Measurements from ENCODE around the gene NAPA.

Gene NAPA

GRCh38 chr19:47542030-47542475 is 27.2 kb upstream of the NAPA start:
- Histone ChIP-seq H3K9ac (ENCODE audit: low read depth, low read length) (no peak overlapping the region), H3K4me3 (ENCODE audit: low read depth, low read length) (no peak overlapping the region), H3K9me3 (ENCODE audit: control insufficient read depth, insufficient read depth, low read length) (no peaks in the 10 kb centered on the region), H3K27ac (ENCODE audit: low read depth, low read length) (no peak overlapping the region), H3K27me3 (ENCODE audit: control insufficient read depth, insufficient read depth, low read length) (no peaks in the 10 kb centered on the region), H3K36me3 (ENCODE audit: control insufficient read depth, insufficient read depth, low read length) (no peaks in the 10 kb centered on the region), H3K4me1 (ENCODE audit: control insufficient read depth, insufficient read depth, low read length) (no peaks in the 10 kb centered on the region)

- no peaks in the 10 kb centered on the region for H3K36me3 ChIP-seq (ENCODE audit: control insufficient read depth, insufficient read depth, low read length)
- H3K4me1 ChIP-seq (ENCODE audit: control insufficient read depth, insufficient read depth, low read length), result no peaks in the 10 kb centered on the region
- H3K9ac ChIP-seq (ENCODE audit: low read depth, low read length), result no peak overlapping the region
- no peak overlapping the region for H3K4me3 ChIP-seq (ENCODE audit: low read depth, low read length)
- no peaks in the 10 kb centered on the region for H3K27me3 ChIP-seq (ENCODE audit: control insufficient read depth, insufficient read depth, low read length)
- H3K9me3 ChIP-seq (ENCODE audit: control insufficient read depth, insufficient read depth, low read length), result no peaks in the 10 kb centered on the region
- H3K27ac ChIP-seq (ENCODE audit: low read depth, low read length), result no peak overlapping the region
Observed at GRCh38 chr19:47541518-47541917, 26.7 kb upstream of the NAPA start.

- Histone ChIP-seq H3K27ac (ENCODE audit: low read depth, low read length) (no peak overlapping the region), H3K36me3 (ENCODE audit: control insufficient read depth, insufficient read depth, low read length) (no peaks in the 10 kb centered on the region), H3K9ac (ENCODE audit: low read depth, low read length) (no peak overlapping the region), H3K9me3 (ENCODE audit: control insufficient read depth, insufficient read depth, low read length) (no peaks in the 10 kb centered on the region), H3K27me3 (ENCODE audit: control insufficient read depth, insufficient read depth, low read length) (no peaks in the 10 kb centered on the region), H3K4me3 (ENCODE audit: low read depth, low read length) (no peak overlapping the region), H3K4me1 (ENCODE audit: control insufficient read depth, insufficient read depth, low read length) (no peaks in the 10 kb centered on the region)
Observed at GRCh38 chr19:47540748-47541147, 25.9 kb upstream of the NAPA start.

GRCh38 chr19:47539747-47540311 is 25.0 kb upstream of the NAPA start:
- no peaks in the 10 kb centered on the region for H3K9me3 ChIP-seq (ENCODE audit: control insufficient read depth, insufficient read depth, low read length)
- no peak overlapping the region for H3K27ac ChIP-seq (ENCODE audit: low read depth, low read length)
- H3K9ac ChIP-seq (ENCODE audit: low read depth, low read length), result no peak overlapping the region
- no peak overlapping the region for H3K4me3 ChIP-seq (ENCODE audit: low read depth, low read length)
- no peaks in the 10 kb centered on the region for H3K4me1 ChIP-seq (ENCODE audit: control insufficient read depth, insufficient read depth, low read length)
- H3K27me3 ChIP-seq (ENCODE audit: control insufficient read depth, insufficient read depth, low read length), result no peaks in the 10 kb centered on the region
- H3K36me3 ChIP-seq (ENCODE audit: control insufficient read depth, insufficient read depth, low read length), result no peaks in the 10 kb centered on the region

- no peaks in the 10 kb centered on the region for H3K9me3 ChIP-seq (ENCODE audit: control insufficient read depth, insufficient read depth, low read length)
- no peak overlapping the region for H3K9ac ChIP-seq (ENCODE audit: low read depth, low read length)
- no peaks in the 10 kb centered on the region for H3K36me3 ChIP-seq (ENCODE audit: control insufficient read depth, insufficient read depth, low read length)
- H3K27me3 ChIP-seq (ENCODE audit: control insufficient read depth, insufficient read depth, low read length), result no peaks in the 10 kb centered on the region
- H3K27ac ChIP-seq (ENCODE audit: low read depth, low read length), result no peak overlapping the region
- H3K4me1 ChIP-seq (ENCODE audit: control insufficient read depth, insufficient read depth, low read length), result no peaks in the 10 kb centered on the region
- no peak overlapping the region for H3K4me3 ChIP-seq (ENCODE audit: low read depth, low read length)
Observed at GRCh38 chr19:47538812-47539211, 23.9 kb upstream of the NAPA start.

GRCh38 chr19:47537493-47537892 is 22.6 kb upstream of the NAPA start:
- no peak overlapping the region for H3K4me3 ChIP-seq (ENCODE audit: low read depth, low read length)
- no peak overlapping the region for H3K27ac ChIP-seq (ENCODE audit: low read depth, low read length)
- H3K36me3 ChIP-seq (ENCODE audit: control insufficient read depth, insufficient read depth, low read length), result no peaks in the 10 kb centered on the region
- H3K27me3 ChIP-seq (ENCODE audit: control insufficient read depth, insufficient read depth, low read length), result no peaks in the 10 kb centered on the region
- no peak overlapping the region for H3K9ac ChIP-seq (ENCODE audit: low read depth, low read length)
- no peaks in the 10 kb centered on the region for H3K9me3 ChIP-seq (ENCODE audit: control insufficient read depth, insufficient read depth, low read length)
- H3K4me1 ChIP-seq (ENCODE audit: control insufficient read depth, insufficient read depth, low read length), result no peaks in the 10 kb centered on the region

GRCh38 chr19:47534628-47535027 is 19.8 kb upstream of the NAPA start:
- Histone ChIP-seq H3K27ac (ENCODE audit: low read depth, low read length) (no peak overlapping the region), H3K4me3 (ENCODE audit: low read depth, low read length) (no peak overlapping the region), H3K9me3 (ENCODE audit: control insufficient read depth, insufficient read depth, low read length) (no peaks in the 10 kb centered on the region), H3K4me1 (ENCODE audit: control insufficient read depth, insufficient read depth, low read length) (no peaks in the 10 kb centered on the region), H3K27me3 (ENCODE audit: control insufficient read depth, insufficient read depth, low read length) (no peaks in the 10 kb centered on the region), H3K36me3 (ENCODE audit: control insufficient read depth, insufficient read depth, low read length) (no peaks in the 10 kb centered on the region), H3K9ac (ENCODE audit: low read depth, low read length) (no peak overlapping the region)

GRCh38 chr19:47531640-47532387 is 17.0 kb upstream of the NAPA start:
- Histone ChIP-seq H3K9me3 (ENCODE audit: control insufficient read depth, insufficient read depth, low read length) (no peaks in the 10 kb centered on the region), H3K36me3 (ENCODE audit: control insufficient read depth, insufficient read depth, low read length) (no peaks in the 10 kb centered on the region), H3K4me1 (ENCODE audit: control insufficient read depth, insufficient read depth, low read length) (no peaks in the 10 kb centered on the region), H3K9ac (ENCODE audit: low read depth, low read length) (no peak overlapping the region), H3K27me3 (ENCODE audit: control insufficient read depth, insufficient read depth, low read length) (no peaks in the 10 kb centered on the region), H3K27ac (ENCODE audit: low read depth, low read length) (no peak overlapping the region), H3K4me3 (ENCODE audit: low read depth, low read length) (no peak overlapping the region)

- Histone ChIP-seq H3K9me3 (ENCODE audit: control insufficient read depth, insufficient read depth, low read length) (no peaks in the 10 kb centered on the region), H3K4me3 (ENCODE audit: low read depth, low read length) (no peak overlapping the region), H3K27ac (ENCODE audit: low read depth, low read length) (no peak overlapping the region), H3K27me3 (ENCODE audit: control insufficient read depth, insufficient read depth, low read length) (no peaks in the 10 kb centered on the region), H3K36me3 (ENCODE audit: control insufficient read depth, insufficient read depth, low read length) (no peaks in the 10 kb centered on the region), H3K4me1 (ENCODE audit: control insufficient read depth, insufficient read depth, low read length) (no peaks in the 10 kb centered on the region), H3K9ac (ENCODE audit: low read depth, low read length) (no peak overlapping the region)
Observed at GRCh38 chr19:47529018-47529742, 14.3 kb upstream of the NAPA start.

GRCh38 chr19:47526798-47527197 is 11.9 kb upstream of the NAPA start:
- Histone ChIP-seq H3K9ac (ENCODE audit: low read depth, low read length) (no peak overlapping the region), H3K4me3 (ENCODE audit: low read depth, low read length) (no peak overlapping the region), H3K4me1 (ENCODE audit: control insufficient read depth, insufficient read depth, low read length) (no peaks in the 10 kb centered on the region), H3K9me3 (ENCODE audit: control insufficient read depth, insufficient read depth, low read length) (no peaks in the 10 kb centered on the region), H3K27me3 (ENCODE audit: control insufficient read depth, insufficient read depth, low read length) (no peaks in the 10 kb centered on the region), H3K36me3 (ENCODE audit: control insufficient read depth, insufficient read depth, low read length) (no peaks in the 10 kb centered on the region), H3K27ac (ENCODE audit: low read depth, low read length) (no peak overlapping the region)

- Histone ChIP-seq H3K27ac (ENCODE audit: low read depth, low read length) (no peak overlapping the region), H3K36me3 (ENCODE audit: control insufficient read depth, insufficient read depth, low read length) (no peaks in the 10 kb centered on the region), H3K9ac (ENCODE audit: low read depth, low read length) (no peak overlapping the region), H3K4me3 (ENCODE audit: low read depth, low read length) (no peak overlapping the region), H3K4me1 (ENCODE audit: control insufficient read depth, insufficient read depth, low read length) (peaks cover 10% of the 10 kb centered on the region), H3K27me3 (ENCODE audit: control insufficient read depth, insufficient read depth, low read length) (no peaks in the 10 kb centered on the region), H3K9me3 (ENCODE audit: control insufficient read depth, insufficient read depth, low read length) (no peaks in the 10 kb centered on the region)
Observed at GRCh38 chr19:47523473-47523872, 8.6 kb upstream of the NAPA start.
